Lung (tissue), 12 donors: Measurements from ENCODE around the gene PCDH8. TPM values are rescaled to one million over a fixed set of nuclear protein-coding genes. Genes with fewer than 3 reads are reported as not detected.

Experiments used
- ATAC-seq: fragments of 200-7000 bp; cut with Tn5 transposase; one replicate; pipeline ENCODE4 v1.9.1; 2020; ENCODE audit warnings: moderate number of reproducible peaks; ENCODE audit not compliant: insufficient read depth, low FRiP score
- DNase-seq, 3 donors: peaks; one replicate each; pipeline ENCODE4 v3.0.0-alpha.2; 2013 to 2017
- H3K27ac ChIP-seq, 2 donors: one replicate each; pipeline ENCODE4 v1.5.1; 2013; ENCODE audit warnings: mild to moderate bottlenecking in 2 of 2, moderate library complexity in 2 of 2, control low read depth in 1 of 2, inconsistent platforms in 1 of 2, low read depth in 1 of 2, low read length in 1 of 2
- H3K27me3 ChIP-seq, 3 donors: one replicate each; pipeline ENCODE4 v1.5.1; 2013; ENCODE audit warnings: low read length in 2 of 3; ENCODE audit not compliant: control insufficient read depth in 3 of 3, insufficient read depth in 3 of 3
- H3K36me3 ChIP-seq, 4 donors: one replicate each; pipeline ENCODE4 v1.5.1; 2013; ENCODE audit warnings: low read length in 4 of 4, mild to moderate bottlenecking in 1 of 4, moderate library complexity in 1 of 4; ENCODE audit not compliant: control insufficient read depth in 4 of 4, insufficient read depth in 4 of 4
- H3K4me1 ChIP-seq, 5 donors: one replicate each; pipeline ENCODE4 v1.5.1; 2013; ENCODE audit warnings: low read length in 5 of 5, mild to moderate bottlenecking in 2 of 5, moderate library complexity in 1 of 5; ENCODE audit not compliant: control insufficient read depth in 5 of 5, insufficient read depth in 5 of 5
- H3K4me3 ChIP-seq: one replicate; pipeline ENCODE4 v1.5.1; 2013; ENCODE audit warnings: mild to moderate bottlenecking, control low read depth, moderate library complexity
- H3K9ac ChIP-seq, 2 donors: one replicate each; pipeline ENCODE4 v1.5.1; 2013; ENCODE audit warnings: low read length in 2 of 2, control low read depth in 1 of 2; ENCODE audit not compliant: insufficient read depth in 1 of 2
- H3K9me3 ChIP-seq, 4 donors: one replicate each; pipeline ENCODE4 v1.5.1; 2013; ENCODE audit warnings: low read length in 3 of 4, mild to moderate bottlenecking in 1 of 4, moderate library complexity in 1 of 4; ENCODE audit not compliant: control insufficient read depth in 4 of 4, insufficient read depth in 3 of 4
- CTCF ChIP-seq: IDR thresholded peaks from 2 replicates; pipeline ENCODE4 v1.5.1; 2012; ENCODE audit warnings: mild to moderate bottlenecking; ENCODE audit errors: control extremely low read depth, extremely low read depth
- WGBS, 2 donors: extraction: QIAGEN DNeasy Blood & Tissue Kit; methylation state at CpG; one replicate each; pipeline ENCODE4 v1.1.7; 2013; 5-methylcytosine and 5-hydroxymethylcytosine counted together
- polyA plus RNA-seq, 2 donors: library from polyadenylated mRNA; stranded (reverse); fragments of 200-250 nt; gene quantifications; one replicate each; pipeline ENCODE4 v1.2.1, GENCODE V29; 2013
- total RNA-seq, 2 donors: library from RNA; depleted of rRNA in 1 of 2; stranded (reverse); fragments of >200 nt in 1 of 2; gene quantifications; one replicate each; pipeline ENCODE4 v1.2.1, GENCODE V29; 2014 to 2021
- donor health status: control.
- donor health status: control.
- donor health status: Bipolar disorder and iron deficiency.
- donor health status: healthy.
- donor health status: DM: yes; HTN: yes; CAD: no.

PCDH8 gene
- total and polyA plus RNA-seq, 4 donors: 0.06 to 0.28 TPM; not detected in 2

- H3K27ac ChIP-seq: no peak overlapping the region
- peaks cover 0 to 3% (median 0%) of the 10 kb centered on the region in 3 donors for H3K27me3 ChIP-seq
- H3K4me3 ChIP-seq: no peak overlapping the region
- DNase-seq (no peak), ATAC-seq (no peak)
- H3K9ac ChIP-seq: no peak overlapping the region
- no peaks in the 10 kb centered on the region for H3K36me3 ChIP-seq
- H3K4me1 ChIP-seq: no peaks in the 10 kb centered on the region
- WGBS, 2 donors: 55 to 68% methylated on average over 4 of the region's 4 CpGs
- TF ChIP-seq CTCF: no peak
- peaks cover 0 to 11% (median 0%) of the 10 kb centered on the region in 4 donors for H3K9me3 ChIP-seq
Observed at GRCh38 chr13:52868190-52868589, 19.8 kb upstream of the PCDH8 start.

- WGBS, 2 donors: 20 to 52% methylated on average over 1 of the region's 1 CpG
- Histone ChIP-seq H3K9ac (no peak overlapping the region), H3K4me1 (no peaks in the 10 kb centered on the region), H3K27me3 (peaks cover 0 to 3% (median 0%) of the 10 kb centered on the region in 3 donors), H3K27ac (no peak overlapping the region), H3K36me3 (no peaks in the 10 kb centered on the region), H3K9me3 (peaks cover 0 to 3% (median 0%) of the 10 kb centered on the region in 4 donors), H3K4me3 (no peak overlapping the region)
- no peak for DNase-seq
- ATAC-seq: no peak
- TF ChIP-seq CTCF: no peak
Observed at GRCh38 chr13:52864941-52865340, 16.5 kb upstream of the PCDH8 start.

- no peak for ATAC-seq
- TF ChIP-seq CTCF: no peak
- WGBS, 2 donors: 56 to 59% methylated on average over 3 of the region's 3 CpGs
- Histone ChIP-seq H3K27me3 (peaks cover 3% of the 10 kb centered on the region in 3 donors), H3K27ac (no peak overlapping the region), H3K9ac (no peak overlapping the region), H3K36me3 (no peaks in the 10 kb centered on the region), H3K9me3 (no peaks in the 10 kb centered on the region), H3K4me1 (no peaks in the 10 kb centered on the region), H3K4me3 (no peak overlapping the region)
- no peak for DNase-seq
Observed at GRCh38 chr13:52862358-52863206, 14.1 kb upstream of the PCDH8 start.
